GM06990 (cell line): ENCODE measurements around the gene PHF23.
A peak's percentile ranks its signal among the peaks of the same experiment; 100 is the strongest.

Experiments
- DNase-seq: peaks from one replicate; pipeline ENCODE4 v3.0.0-alpha.2; 2011; ENCODE audit not compliant: insufficient read length; ENCODE audit errors: extremely low read depth
- H3K27me3 ChIP-seq: replicated peaks from 2 replicates; pipeline ENCODE4 v1.6.0; 2011; ENCODE audit warnings: low read length; ENCODE audit not compliant: control insufficient read depth, insufficient read depth
- H3K36me3 ChIP-seq: 2 replicates; pipeline ENCODE4 v1.5.1; 2011; ENCODE audit warnings: low read length; ENCODE audit not compliant: control insufficient read depth, insufficient read depth
- H3K4me3 ChIP-seq: replicated peaks from 2 replicates; pipeline ENCODE4 v1.5.1; 2011; ENCODE audit warnings: low read depth, mild to moderate bottlenecking, control low read depth, low read length
- CTCF ChIP-seq: IDR thresholded peaks from 2 replicates; pipeline ENCODE4 v1.5.1; 2011; ENCODE audit warnings: low read length, control low read depth, mild to moderate bottlenecking, inconsistent platforms; ENCODE audit not compliant: insufficient read depth, poor library complexity, severe bottlenecking

PHF23 gene

GRCh38 chr17:7237266-7237760 is 1.9 kb downstream of the PHF23 start:
- TF ChIP-seq CTCF: no peak
- H3K4me3 ChIP-seq: peak overlapping the region; percentile 97
- peaks cover 18% of the 10 kb centered on the region for H3K36me3 ChIP-seq
- no peak for DNase-seq
- H3K27me3 ChIP-seq: no peaks in the 10 kb centered on the region

- no peak for DNase-seq
- no peak overlapping the region for H3K4me3 ChIP-seq
- H3K36me3 ChIP-seq: peaks cover 18% of the 10 kb centered on the region
- TF ChIP-seq CTCF: no peak
- H3K27me3 ChIP-seq: no peaks in the 10 kb centered on the region
These were observed 2.4 kb downstream of the PHF23 start for GRCh38 chr17:7236808-7237207.

GRCh38 chr17:7235693-7236665 is 3.3 kb downstream of the PHF23 start:
- no peak for DNase-seq

GRCh38 chr17:7234083-7234951 is 4.9 kb downstream of the PHF23 start, which contains the start of gene DVL2:
Gene DVL2 (minus strand): TSS chr17:7234517. CDS start chr17:7234262, 255 bp downstream.
- no peak for TF ChIP-seq CTCF
- DNase-seq: peak; percentile 92
- no peaks in the 10 kb centered on the region for H3K27me3 ChIP-seq
- peak within 1 kb of the TSS; percentile 65 for H3K4me3 ChIP-seq
- H3K36me3 ChIP-seq: peaks cover 28% of the 10 kb centered on the region

More at GRCh38 chr17:7235693-7236665, 3.3 kb downstream of the PHF23 start:
- H3K27me3 ChIP-seq: no peaks in the 10 kb centered on the region
- TF ChIP-seq CTCF: no peak
- no peak overlapping the region for H3K4me3 ChIP-seq
- H3K36me3 ChIP-seq: peaks cover 18% of the 10 kb centered on the region

- H3K27me3 ChIP-seq: no peaks in the 10 kb centered on the region
- peaks cover 31% of the 10 kb centered on the region for H3K36me3 ChIP-seq
- no peak for TF ChIP-seq CTCF
- H3K4me3 ChIP-seq: peak overlapping the region; percentile 65
- no peak for DNase-seq
These were observed 5.6 kb downstream of the PHF23 start for GRCh38 chr17:7233701-7234082.
